ENCODE results near the gene PCBD2.
A peak's percentile ranks its signal among the peaks of the same experiment; 100 is the strongest.

PCBD2 gene

GRCh38 chr5:134917070-134917815 lies 12.3 kb downstream of the PCBD2 start:
- Mint-ChIP-seq H3K27ac (no peak overlapping the region), H3K4me1 (ENCODE audit: low read depth) (peaks cover 23% of the 10 kb centered on the region), H3K4me3 (no peak overlapping the region), H3K27me3 (ENCODE audit: low read depth) (no peaks in the 10 kb centered on the region), H3K9me3 (no peaks in the 10 kb centered on the region), H3K36me3 (ENCODE audit: low read depth) (peaks cover 25% of the 10 kb centered on the region)
- no peak for DNase-seq (ENCODE audit: low spot score)

GRCh38 chr5:134918861-134919260 lies 13.9 kb downstream of the PCBD2 start:
- no peaks in the 10 kb centered on the region for H3K27me3 Mint-ChIP-seq (ENCODE audit: low read depth)
- no peak for DNase-seq (ENCODE audit: low spot score)
- no peaks in the 10 kb centered on the region for H3K9me3 Mint-ChIP-seq
- no peak overlapping the region for H3K4me3 Mint-ChIP-seq
- no peak overlapping the region for H3K27ac Mint-ChIP-seq
- H3K36me3 Mint-ChIP-seq (ENCODE audit: low read depth) = peaks cover 27% of the 10 kb centered on the region
- peaks cover 23% of the 10 kb centered on the region for H3K4me1 Mint-ChIP-seq (ENCODE audit: low read depth)

- no peak for DNase-seq (ENCODE audit: low spot score)
- H3K27ac Mint-ChIP-seq = peak overlapping the region; percentile 8
- peaks cover 22% of the 10 kb centered on the region for H3K36me3 Mint-ChIP-seq (ENCODE audit: low read depth)
- H3K4me1 Mint-ChIP-seq (ENCODE audit: low read depth) = peaks cover 23% of the 10 kb centered on the region
- H3K9me3 Mint-ChIP-seq = no peaks in the 10 kb centered on the region
- H3K4me3 Mint-ChIP-seq = no peak overlapping the region
- H3K27me3 Mint-ChIP-seq (ENCODE audit: low read depth) = no peaks in the 10 kb centered on the region
Measured at GRCh38 chr5:134920848-134921575, 16.1 kb downstream of the PCBD2 start.

GRCh38 chr5:134932508-134932907 lies 27.6 kb downstream of the PCBD2 start:
- no peak for DNase-seq (ENCODE audit: low spot score)
- Mint-ChIP-seq H3K9me3 (no peaks in the 10 kb centered on the region), H3K36me3 (ENCODE audit: low read depth) (peaks cover 17% of the 10 kb centered on the region), H3K4me1 (ENCODE audit: low read depth) (no peaks in the 10 kb centered on the region), H3K27me3 (ENCODE audit: low read depth) (no peaks in the 10 kb centered on the region), H3K4me3 (no peak overlapping the region), H3K27ac (no peak overlapping the region)

GRCh38 chr5:134934202-134934601 lies 29.3 kb downstream of the PCBD2 start:
- Mint-ChIP-seq H3K4me3 (no peak overlapping the region), H3K27ac (no peak overlapping the region), H3K9me3 (no peaks in the 10 kb centered on the region), H3K27me3 (ENCODE audit: low read depth) (no peaks in the 10 kb centered on the region), H3K36me3 (ENCODE audit: low read depth) (peaks cover 16% of the 10 kb centered on the region), H3K4me1 (ENCODE audit: low read depth) (no peaks in the 10 kb centered on the region)
- no peak for DNase-seq (ENCODE audit: low spot score)

GRCh38 chr5:134935711-134936602 lies 31.0 kb downstream of the PCBD2 start:
- peaks cover 20% of the 10 kb centered on the region for H3K36me3 Mint-ChIP-seq (ENCODE audit: low read depth)
- no peaks in the 10 kb centered on the region for H3K4me1 Mint-ChIP-seq (ENCODE audit: low read depth)
- no peak for DNase-seq (ENCODE audit: low spot score)
- no peak overlapping the region for H3K27ac Mint-ChIP-seq
- H3K9me3 Mint-ChIP-seq = no peaks in the 10 kb centered on the region
- no peaks in the 10 kb centered on the region for H3K27me3 Mint-ChIP-seq (ENCODE audit: low read depth)
- no peak overlapping the region for H3K4me3 Mint-ChIP-seq

- H3K27me3 Mint-ChIP-seq (ENCODE audit: low read depth) = no peaks in the 10 kb centered on the region
- peaks cover 21% of the 10 kb centered on the region for H3K36me3 Mint-ChIP-seq (ENCODE audit: low read depth)
- H3K4me1 Mint-ChIP-seq (ENCODE audit: low read depth) = no peaks in the 10 kb centered on the region
- H3K4me3 Mint-ChIP-seq = no peak overlapping the region
- no peak for DNase-seq (ENCODE audit: low spot score)
- H3K9me3 Mint-ChIP-seq = no peaks in the 10 kb centered on the region
- no peak overlapping the region for H3K27ac Mint-ChIP-seq
Measured at GRCh38 chr5:134937526-134937925, 32.6 kb downstream of the PCBD2 start.

GRCh38 chr5:134938030-134938429 lies 33.1 kb downstream of the PCBD2 start:
- no peak overlapping the region for H3K4me3 Mint-ChIP-seq
- peaks cover 17% of the 10 kb centered on the region for H3K36me3 Mint-ChIP-seq (ENCODE audit: low read depth)
- H3K27ac Mint-ChIP-seq = no peak overlapping the region
- no peaks in the 10 kb centered on the region for H3K4me1 Mint-ChIP-seq (ENCODE audit: low read depth)
- H3K27me3 Mint-ChIP-seq (ENCODE audit: low read depth) = no peaks in the 10 kb centered on the region
- DNase-seq (ENCODE audit: low spot score) = no peak
- H3K9me3 Mint-ChIP-seq = no peaks in the 10 kb centered on the region

- Mint-ChIP-seq H3K36me3 (ENCODE audit: low read depth) (peaks cover 16% of the 10 kb centered on the region), H3K27ac (no peak overlapping the region), H3K9me3 (no peaks in the 10 kb centered on the region), H3K27me3 (ENCODE audit: low read depth) (no peaks in the 10 kb centered on the region), H3K4me3 (no peak overlapping the region), H3K4me1 (ENCODE audit: low read depth) (no peaks in the 10 kb centered on the region)
- no peak for DNase-seq (ENCODE audit: low spot score)
Measured at GRCh38 chr5:134939500-134939899, 34.6 kb downstream of the PCBD2 start.

- H3K4me1 Mint-ChIP-seq (ENCODE audit: low read depth) = no peaks in the 10 kb centered on the region
- no peak overlapping the region for H3K4me3 Mint-ChIP-seq
- peaks cover 9% of the 10 kb centered on the region for H3K36me3 Mint-ChIP-seq (ENCODE audit: low read depth)
- H3K27ac Mint-ChIP-seq = no peak overlapping the region
- H3K9me3 Mint-ChIP-seq = no peaks in the 10 kb centered on the region
- no peaks in the 10 kb centered on the region for H3K27me3 Mint-ChIP-seq (ENCODE audit: low read depth)
- no peak for DNase-seq (ENCODE audit: low spot score)
Measured at GRCh38 chr5:134943547-134943946, 38.6 kb downstream of the PCBD2 start.

GRCh38 chr5:134944630-134945029 lies 39.7 kb downstream of the PCBD2 start:
- no peaks in the 10 kb centered on the region for H3K9me3 Mint-ChIP-seq
- no peak overlapping the region for H3K27ac Mint-ChIP-seq
- H3K27me3 Mint-ChIP-seq (ENCODE audit: low read depth) = no peaks in the 10 kb centered on the region
- no peak overlapping the region for H3K4me3 Mint-ChIP-seq
- H3K36me3 Mint-ChIP-seq (ENCODE audit: low read depth) = peaks cover 9% of the 10 kb centered on the region
- DNase-seq (ENCODE audit: low spot score) = no peak
- H3K4me1 Mint-ChIP-seq (ENCODE audit: low read depth) = no peaks in the 10 kb centered on the region

GRCh38 chr5:134945041-134945440 lies 40.1 kb downstream of the PCBD2 start:
- H3K27me3 Mint-ChIP-seq (ENCODE audit: low read depth) = no peaks in the 10 kb centered on the region
- H3K27ac Mint-ChIP-seq = no peak overlapping the region
- no peak for DNase-seq (ENCODE audit: low spot score)
- no peaks in the 10 kb centered on the region for H3K9me3 Mint-ChIP-seq
- H3K4me3 Mint-ChIP-seq = no peak overlapping the region
- H3K4me1 Mint-ChIP-seq (ENCODE audit: low read depth) = no peaks in the 10 kb centered on the region
- H3K36me3 Mint-ChIP-seq (ENCODE audit: low read depth) = peaks cover 5% of the 10 kb centered on the region

GRCh38 chr5:134948911-134949310 lies 44.0 kb downstream of the PCBD2 start:
- Mint-ChIP-seq H3K9me3 (peaks cover under 1% of the 10 kb centered on the region), H3K27me3 (ENCODE audit: low read depth) (no peaks in the 10 kb centered on the region), H3K4me1 (ENCODE audit: low read depth) (no peaks in the 10 kb centered on the region), H3K27ac (no peak overlapping the region), H3K36me3 (ENCODE audit: low read depth) (peaks cover 2% of the 10 kb centered on the region), H3K4me3 (no peak overlapping the region)
- DNase-seq (ENCODE audit: low spot score) = no peak

- H3K27ac Mint-ChIP-seq = no peak overlapping the region
- DNase-seq (ENCODE audit: low spot score) = no peak
- H3K36me3 Mint-ChIP-seq (ENCODE audit: low read depth) = peaks cover 4% of the 10 kb centered on the region
Measured at GRCh38 chr5:134949316-134949715, 44.4 kb downstream of the PCBD2 start.

More at GRCh38 chr5:134949316-134949715, 44.4 kb downstream of the PCBD2 start:
- Mint-ChIP-seq H3K9me3 (peaks cover 5% of the 10 kb centered on the region), H3K4me3 (no peak overlapping the region), H3K27me3 (ENCODE audit: low read depth) (no peaks in the 10 kb centered on the region), H3K4me1 (ENCODE audit: low read depth) (no peaks in the 10 kb centered on the region)
